Tibial nerve (tissue), 4 donors: ENCODE measurements around the gene DGKI.

Experiments used
- EP300 ChIP-seq, 2 donors: sonication (generic); formaldehyde crosslinking; IDR thresholded peaks; one replicate each; pipeline ENCODE4 v1.6.1; 2017; ENCODE audit warnings: antibody characterized with exemption in 2 of 2, mild to moderate bottlenecking in 1 of 2
- POLR2A ChIP-seq, 2 donors: fragments of 450-650 bp; IDR thresholded peaks; one replicate each; pipeline ENCODE4 v1.6.1; 2017; ENCODE audit warnings: antibody characterized with exemption in 2 of 2, mild to moderate bottlenecking in 2 of 2, moderate library complexity in 2 of 2
- TF ChIP-seq, protein P1 (sequence below), 5 experiments: fragments of 200-600 bp in 3 of 5; fragments of 450-650 bp in 2 of 5; sonication (generic) in 3 of 5; IDR thresholded peaks; one replicate each; pipeline ENCODE4 v1.5.1; 2016 to 2019; ENCODE audit warnings: antibody characterized with exemption in 5 of 5, mild to moderate bottlenecking in 3 of 5, moderate library complexity in 2 of 5

DNA sequence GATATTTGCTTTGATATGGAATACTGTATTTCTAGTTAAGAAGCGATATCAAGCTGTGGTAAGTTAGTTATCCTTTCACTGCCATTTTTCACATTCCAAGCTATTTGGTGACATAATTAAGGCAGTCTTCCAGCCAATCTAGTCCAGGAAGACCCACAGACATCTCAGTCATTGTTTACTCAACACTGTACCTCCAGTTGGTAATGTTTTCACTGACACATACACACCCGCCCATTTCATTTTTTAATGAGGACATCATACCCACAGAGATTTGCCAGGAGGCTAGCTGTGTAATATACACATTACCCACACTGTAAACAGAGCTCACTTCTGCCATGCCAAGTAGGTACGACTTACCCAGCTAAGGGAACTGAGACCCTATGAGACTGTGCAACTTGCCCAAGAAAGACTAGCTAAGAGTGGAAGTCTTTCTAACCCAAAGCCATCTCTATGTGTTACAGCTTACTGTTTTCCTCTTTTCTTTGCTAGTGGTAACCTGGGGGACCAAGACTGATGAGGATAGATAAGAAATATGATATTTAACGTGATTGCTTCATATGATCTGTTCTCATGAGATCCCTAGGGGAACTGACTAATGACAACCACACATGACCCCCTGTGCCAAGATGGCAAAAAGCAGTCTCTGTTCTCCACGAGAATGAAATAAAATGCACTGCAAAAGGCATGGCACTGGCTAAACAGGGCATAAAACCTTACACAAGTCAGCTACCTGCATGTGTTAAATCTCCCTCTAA lies 179.0 kb downstream of the DGKI start:
- TF ChIP-seq, protein P1, sequence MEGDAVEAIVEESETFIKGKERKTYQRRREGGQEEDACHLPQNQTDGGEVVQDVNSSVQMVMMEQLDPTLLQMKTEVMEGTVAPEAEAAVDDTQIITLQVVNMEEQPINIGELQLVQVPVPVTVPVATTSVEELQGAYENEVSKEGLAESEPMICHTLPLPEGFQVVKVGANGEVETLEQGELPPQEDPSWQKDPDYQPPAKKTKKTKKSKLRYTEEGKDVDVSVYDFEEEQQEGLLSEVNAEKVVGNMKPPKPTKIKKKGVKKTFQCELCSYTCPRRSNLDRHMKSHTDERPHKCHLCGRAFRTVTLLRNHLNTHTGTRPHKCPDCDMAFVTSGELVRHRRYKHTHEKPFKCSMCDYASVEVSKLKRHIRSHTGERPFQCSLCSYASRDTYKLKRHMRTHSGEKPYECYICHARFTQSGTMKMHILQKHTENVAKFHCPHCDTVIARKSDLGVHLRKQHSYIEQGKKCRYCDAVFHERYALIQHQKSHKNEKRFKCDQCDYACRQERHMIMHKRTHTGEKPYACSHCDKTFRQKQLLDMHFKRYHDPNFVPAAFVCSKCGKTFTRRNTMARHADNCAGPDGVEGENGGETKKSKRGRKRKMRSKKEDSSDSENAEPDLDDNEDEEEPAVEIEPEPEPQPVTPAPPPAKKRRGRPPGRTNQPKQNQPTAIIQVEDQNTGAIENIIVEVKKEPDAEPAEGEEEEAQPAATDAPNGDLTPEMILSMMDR (IDR thresholded peaks at IDR 0.05): no peak
- TF ChIP-seq POLR2A (IDR thresholded peaks at IDR 0.05) (no peak), EP300 (IDR thresholded peaks at IDR 0.05) (no peak)
